ENCODE measurements around the gene POLRMT. TPM values are rescaled to one million over a fixed set of nuclear protein-coding genes. Genes with fewer than 3 reads are reported as not detected.

The POLRMT gene
- total RNA-seq, 1 donor from 2014 or later: 71.1 TPM

- peaks cover 34% of the 10 kb centered on the region for H3K27me3 Mint-ChIP-seq (ENCODE audit: low read depth)
- no peaks in the 10 kb centered on the region for H3K36me3 Mint-ChIP-seq (ENCODE audit: low read depth)
- H3K9me3 Mint-ChIP-seq: no peaks in the 10 kb centered on the region
- H3K27ac Mint-ChIP-seq (ENCODE audit: unreplicated experiment): no peak overlapping the region
- no peak for DNase-seq (ENCODE audit: low read depth, low spot score)
- TF ChIP-seq CTCF (conservative IDR thresholded peaks at IDR 0.05): no peak
- no peaks in the 10 kb centered on the region for H3K4me1 Mint-ChIP-seq
- no peak overlapping the region for H3K4me3 Mint-ChIP-seq
Observed at GRCh38 chr19:595326-596262, 37.7 kb downstream of the POLRMT start.

GRCh38 chr19:594265-594870 is 39.0 kb downstream of the POLRMT start:
- H3K9me3 Mint-ChIP-seq: no peaks in the 10 kb centered on the region

GRCh38 chr19:593505-593904 is 39.8 kb downstream of the POLRMT start:
- no peak for DNase-seq (ENCODE audit: low read depth, low spot score)
- no peak for TF ChIP-seq CTCF (conservative IDR thresholded peaks at IDR 0.05)
- Mint-ChIP-seq H3K4me1 (no peaks in the 10 kb centered on the region), H3K9me3 (no peaks in the 10 kb centered on the region), H3K4me3 (peak overlapping the region; percentile 47), H3K27ac (ENCODE audit: unreplicated experiment) (no peak overlapping the region), H3K27me3 (ENCODE audit: low read depth) (peaks cover 45% of the 10 kb centered on the region), H3K36me3 (ENCODE audit: low read depth) (no peaks in the 10 kb centered on the region)

More at GRCh38 chr19:594265-594870, 39.0 kb downstream of the POLRMT start:
- H3K36me3 Mint-ChIP-seq (ENCODE audit: low read depth): no peaks in the 10 kb centered on the region
- no peak for TF ChIP-seq CTCF (conservative IDR thresholded peaks at IDR 0.05)
- DNase-seq (ENCODE audit: low read depth, low spot score): no peak
- peaks cover 36% of the 10 kb centered on the region for H3K27me3 Mint-ChIP-seq (ENCODE audit: low read depth)
- H3K4me1 Mint-ChIP-seq: no peaks in the 10 kb centered on the region
- H3K27ac Mint-ChIP-seq (ENCODE audit: unreplicated experiment): no peak overlapping the region
- H3K4me3 Mint-ChIP-seq: no peak overlapping the region

GRCh38 chr19:593055-593454 is 40.3 kb downstream of the POLRMT start:
- H3K4me1 Mint-ChIP-seq: no peaks in the 10 kb centered on the region
- H3K27ac Mint-ChIP-seq (ENCODE audit: unreplicated experiment): no peak overlapping the region
- peaks cover 49% of the 10 kb centered on the region for H3K27me3 Mint-ChIP-seq (ENCODE audit: low read depth)
- H3K4me3 Mint-ChIP-seq: no peak overlapping the region
- no peak for TF ChIP-seq CTCF (conservative IDR thresholded peaks at IDR 0.05)
- H3K9me3 Mint-ChIP-seq: no peaks in the 10 kb centered on the region
- no peak for DNase-seq (ENCODE audit: low read depth, low spot score)
- H3K36me3 Mint-ChIP-seq (ENCODE audit: low read depth): no peaks in the 10 kb centered on the region

GRCh38 chr19:592101-592500 is 41.2 kb downstream of the POLRMT start:
- Mint-ChIP-seq H3K9me3 (no peaks in the 10 kb centered on the region), H3K27ac (ENCODE audit: unreplicated experiment) (no peak overlapping the region), H3K27me3 (ENCODE audit: low read depth) (peaks cover 56% of the 10 kb centered on the region), H3K4me1 (no peaks in the 10 kb centered on the region), H3K4me3 (no peak overlapping the region), H3K36me3 (ENCODE audit: low read depth) (no peaks in the 10 kb centered on the region)
- TF ChIP-seq CTCF (conservative IDR thresholded peaks at IDR 0.05): no peak
- no peak for DNase-seq (ENCODE audit: low read depth, low spot score)
